ENCODE measurements around the gene HAO2.
"Not testable (repeated sequence)": the region's sequence is repeated elsewhere in the genome, so short reads cannot be mapped to it uniquely, and the experiment has no call there.

The HAO2 gene

GRCh38 chr1:119330466-119331189 lies 38.0 kb upstream of the HAO2 start:
- Histone ChIP-seq H3K36me3 (ENCODE audit: control insufficient read depth, insufficient read depth, low read length) (peaks cover 5% of the 10 kb centered on the region; the same call in 1 of the 2 replicates), H3K27me3 (ENCODE audit: control insufficient read depth, insufficient read depth, low read length) (no peaks in the 10 kb centered on the region; the same call in 1 of the 2 replicates), H3K4me3 (ENCODE audit: low read depth, low read length) (no peak overlapping the region), H3K27ac (ENCODE audit: low read depth, low read length) (peak overlapping the region; percentile 84), H3K4me1 (ENCODE audit: control insufficient read depth, insufficient read depth, low read length) (peaks cover 60% of the 10 kb centered on the region), H3K9ac (ENCODE audit: low read length) (no peak overlapping the region), H3K9me3 (ENCODE audit: control insufficient read depth, insufficient read depth, low read depth, low read length) (peaks cover 13% of the 10 kb centered on the region)

- H3K27me3 ChIP-seq (ENCODE audit: control insufficient read depth, insufficient read depth, low read length), result no peaks in the 10 kb centered on the region; the same call in 1 of the 2 replicates
- H3K4me1 ChIP-seq (ENCODE audit: control insufficient read depth, insufficient read depth, low read length), result peaks cover 56% of the 10 kb centered on the region
- H3K4me3 ChIP-seq (ENCODE audit: low read depth, low read length), result no peak overlapping the region
- peaks cover 13% of the 10 kb centered on the region for H3K9me3 ChIP-seq (ENCODE audit: control insufficient read depth, insufficient read depth, low read depth, low read length)
- H3K9ac ChIP-seq (ENCODE audit: low read length), result peak overlapping the region; percentile 59
- peaks cover 5% of the 10 kb centered on the region; the same call in 1 of the 2 replicates for H3K36me3 ChIP-seq (ENCODE audit: control insufficient read depth, insufficient read depth, low read length)
- H3K27ac ChIP-seq (ENCODE audit: low read depth, low read length), result peak overlapping the region; percentile 84
These were observed 37.4 kb upstream of the HAO2 start for GRCh38 chr1:119331190-119331515.

- Histone ChIP-seq H3K9ac (ENCODE audit: low read length) (peak overlapping the region; percentile 59), H3K4me3 (ENCODE audit: low read depth, low read length) (no peak overlapping the region), H3K27me3 (ENCODE audit: control insufficient read depth, insufficient read depth, low read length) (no peaks in the 10 kb centered on the region), H3K4me1 (ENCODE audit: control insufficient read depth, insufficient read depth, low read length) (peaks cover 48% of the 10 kb centered on the region), H3K9me3 (ENCODE audit: control insufficient read depth, insufficient read depth, low read depth, low read length) (peaks cover 13% of the 10 kb centered on the region), H3K27ac (ENCODE audit: low read depth, low read length) (peak overlapping the region; percentile 84), H3K36me3 (ENCODE audit: control insufficient read depth, insufficient read depth, low read length) (peaks cover 5% of the 10 kb centered on the region; the same call in 1 of the 2 replicates)
These were observed 36.7 kb upstream of the HAO2 start for GRCh38 chr1:119331915-119332314.

GRCh38 chr1:119332622-119333021 lies 36.0 kb upstream of the HAO2 start:
- H3K9ac ChIP-seq (ENCODE audit: low read length), result peak overlapping the region; percentile 59
- no peak overlapping the region for H3K4me3 ChIP-seq (ENCODE audit: low read depth, low read length)
- peaks cover 13% of the 10 kb centered on the region for H3K9me3 ChIP-seq (ENCODE audit: control insufficient read depth, insufficient read depth, low read depth, low read length)
- peaks cover 5% of the 10 kb centered on the region; the same call in 1 of the 2 replicates for H3K36me3 ChIP-seq (ENCODE audit: control insufficient read depth, insufficient read depth, low read length)
- peak overlapping the region; percentile 84; the same call in 1 of the 2 replicates for H3K27ac ChIP-seq (ENCODE audit: low read depth, low read length)
- H3K27me3 ChIP-seq (ENCODE audit: control insufficient read depth, insufficient read depth, low read length), result no peaks in the 10 kb centered on the region
- H3K4me1 ChIP-seq (ENCODE audit: control insufficient read depth, insufficient read depth, low read length), result peaks cover 44% of the 10 kb centered on the region

- H3K4me3 ChIP-seq (ENCODE audit: low read depth, low read length), result no peak overlapping the region
- no peaks in the 10 kb centered on the region for H3K27me3 ChIP-seq (ENCODE audit: control insufficient read depth, insufficient read depth, low read length)
- peaks cover 13% of the 10 kb centered on the region for H3K9me3 ChIP-seq (ENCODE audit: control insufficient read depth, insufficient read depth, low read depth, low read length)
- H3K27ac ChIP-seq (ENCODE audit: low read depth, low read length), result peak overlapping the region; percentile 32; the same call in 1 of the 2 replicates
- H3K4me1 ChIP-seq (ENCODE audit: control insufficient read depth, insufficient read depth, low read length), result peaks cover 38% of the 10 kb centered on the region
- H3K36me3 ChIP-seq (ENCODE audit: control insufficient read depth, insufficient read depth, low read length), result peaks cover 5% of the 10 kb centered on the region; the same call in 1 of the 2 replicates
- H3K9ac ChIP-seq (ENCODE audit: low read length), result peak overlapping the region; percentile 9
These were observed 35.3 kb upstream of the HAO2 start for GRCh38 chr1:119333163-119333896.

- H3K4me3 ChIP-seq (ENCODE audit: low read depth, low read length); H3K27ac ChIP-seq (ENCODE audit: low read depth, low read length); H3K9ac ChIP-seq (ENCODE audit: low read length); H3K27me3 ChIP-seq (ENCODE audit: control insufficient read depth, insufficient read depth, low read length); H3K36me3 ChIP-seq (ENCODE audit: control insufficient read depth, insufficient read depth, low read length): not testable (repeated sequence)
- Histone ChIP-seq H3K4me1 (ENCODE audit: control insufficient read depth, insufficient read depth, low read length) (peaks cover 35% of the 10 kb centered on the region), H3K9me3 (ENCODE audit: control insufficient read depth, insufficient read depth, low read depth, low read length) (peaks cover 13% of the 10 kb centered on the region)
These were observed 34.7 kb upstream of the HAO2 start for GRCh38 chr1:119333897-119334250.

- Histone ChIP-seq H3K9ac (ENCODE audit: low read length) (no peak overlapping the region), H3K4me3 (ENCODE audit: low read depth, low read length) (no peak overlapping the region), H3K4me1 (ENCODE audit: control insufficient read depth, insufficient read depth, low read length) (peaks cover 44% of the 10 kb centered on the region), H3K27ac (ENCODE audit: low read depth, low read length) (no peak overlapping the region), H3K36me3 (ENCODE audit: control insufficient read depth, insufficient read depth, low read length) (peaks cover 2% of the 10 kb centered on the region; the same call in 1 of the 2 replicates), H3K27me3 (ENCODE audit: control insufficient read depth, insufficient read depth, low read length) (no peaks in the 10 kb centered on the region), H3K9me3 (ENCODE audit: control insufficient read depth, insufficient read depth, low read depth, low read length) (peaks cover 17% of the 10 kb centered on the region)
These were observed 31.7 kb upstream of the HAO2 start for GRCh38 chr1:119336848-119337247.

GRCh38 chr1:119338004-119338403 lies 30.6 kb upstream of the HAO2 start:
- Histone ChIP-seq H3K36me3 (ENCODE audit: control insufficient read depth, insufficient read depth, low read length) (peaks cover 2% of the 10 kb centered on the region; the same call in 1 of the 2 replicates), H3K4me3 (ENCODE audit: low read depth, low read length) (no peak overlapping the region), H3K9ac (ENCODE audit: low read length) (no peak overlapping the region), H3K27me3 (ENCODE audit: control insufficient read depth, insufficient read depth, low read length) (no peaks in the 10 kb centered on the region), H3K4me1 (ENCODE audit: control insufficient read depth, insufficient read depth, low read length) (peaks cover 42% of the 10 kb centered on the region), H3K9me3 (ENCODE audit: control insufficient read depth, insufficient read depth, low read depth, low read length) (peaks cover 17% of the 10 kb centered on the region), H3K27ac (ENCODE audit: low read depth, low read length) (no peak overlapping the region)

- Histone ChIP-seq H3K27ac (ENCODE audit: low read depth, low read length) (no peak overlapping the region), H3K4me3 (ENCODE audit: low read depth, low read length) (no peak overlapping the region), H3K27me3 (ENCODE audit: control insufficient read depth, insufficient read depth, low read length) (no peaks in the 10 kb centered on the region), H3K9ac (ENCODE audit: low read length) (no peak overlapping the region), H3K9me3 (ENCODE audit: control insufficient read depth, insufficient read depth, low read depth, low read length) (peaks cover 13% of the 10 kb centered on the region), H3K4me1 (ENCODE audit: control insufficient read depth, insufficient read depth, low read length) (peaks cover 42% of the 10 kb centered on the region), H3K36me3 (ENCODE audit: control insufficient read depth, insufficient read depth, low read length) (no peaks in the 10 kb centered on the region; the same call in 1 of the 2 replicates)
These were observed 29.8 kb upstream of the HAO2 start for GRCh38 chr1:119338757-119339156.

GRCh38 chr1:119340861-119341261 lies 27.7 kb upstream of the HAO2 start:
- Histone ChIP-seq H3K4me3 (ENCODE audit: low read depth, low read length) (no peak overlapping the region), H3K9me3 (ENCODE audit: control insufficient read depth, insufficient read depth, low read depth, low read length) (peaks cover 19% of the 10 kb centered on the region), H3K36me3 (ENCODE audit: control insufficient read depth, insufficient read depth, low read length) (0 out of 2 replicates have a peak, but pooled peaks cover 3% of the 10 kb centered on the region), H3K27ac (ENCODE audit: low read depth, low read length) (peak overlapping the region; percentile 87), H3K4me1 (ENCODE audit: control insufficient read depth, insufficient read depth, low read length) (peaks cover 42% of the 10 kb centered on the region), H3K27me3 (ENCODE audit: control insufficient read depth, insufficient read depth, low read length) (no peaks in the 10 kb centered on the region), H3K9ac (ENCODE audit: low read length) (peak overlapping the region; percentile 69)

GRCh38 chr1:119341372-119341947 lies 27.1 kb upstream of the HAO2 start:
- Histone ChIP-seq H3K9me3 (ENCODE audit: control insufficient read depth, insufficient read depth, low read depth, low read length) (peaks cover 19% of the 10 kb centered on the region), H3K4me1 (ENCODE audit: control insufficient read depth, insufficient read depth, low read length) (peaks cover 42% of the 10 kb centered on the region), H3K27me3 (ENCODE audit: control insufficient read depth, insufficient read depth, low read length) (no peaks in the 10 kb centered on the region), H3K4me3 (ENCODE audit: low read depth, low read length) (no peak overlapping the region), H3K9ac (ENCODE audit: low read length) (peak overlapping the region; percentile 69), H3K27ac (ENCODE audit: low read depth, low read length) (peak overlapping the region; percentile 87), H3K36me3 (ENCODE audit: control insufficient read depth, insufficient read depth, low read length) (0 out of 2 replicates have a peak, but pooled peaks cover 3% of the 10 kb centered on the region)

Measured in HUES6 (cell line).